ENCODE results near the gene RORC. TPM values are rescaled to one million over a fixed set of nuclear protein-coding genes. Genes with fewer than 3 reads are reported as not detected.
A peak's percentile ranks its signal among the peaks of the same experiment; 100 is the strongest.
"Not testable (repeated sequence)": the region's sequence is repeated elsewhere in the genome, so short reads cannot be mapped to it uniquely, and the experiment has no call there.

RORC gene
- total RNA-seq, 2 donors from 2014 or later = 39.5 to 55.2 TPM

GRCh38 chr1:151774256-151774922 lies 57.2 kb downstream of the RORC start:
- Mint-ChIP-seq H3K27me3 (no peaks in the 10 kb centered on the region), H3K4me3 (no peak overlapping the region), H3K4me1 (no peaks in the 10 kb centered on the region), H3K27ac (no peak overlapping the region), H3K36me3 (ENCODE audit: low read depth) (peaks cover 63% of the 10 kb centered on the region), H3K9me3 (no peaks in the 10 kb centered on the region)
- ATAC-seq (replicated peaks) = no peak

DNA sequence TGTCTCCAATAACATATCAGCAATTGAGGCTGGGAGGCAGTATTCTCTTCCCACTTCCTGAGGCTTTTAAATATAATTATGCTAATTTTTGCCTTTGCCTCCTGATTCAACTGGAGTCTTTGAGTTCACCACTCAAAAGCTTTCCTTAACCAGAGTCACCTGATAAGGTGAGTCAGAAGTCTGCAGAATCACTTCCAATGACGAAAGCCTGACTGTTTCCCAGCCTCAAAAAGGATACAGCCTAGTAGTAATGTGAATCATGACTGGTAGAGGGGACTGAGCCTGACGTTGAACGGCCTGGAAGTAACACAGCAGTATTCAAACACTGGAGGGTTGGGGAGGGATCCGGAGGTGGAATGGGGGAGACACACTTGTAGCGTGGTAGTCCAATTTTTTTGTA lies 57.9 kb downstream of the RORC start:
- no peak overlapping the region for H3K27ac Mint-ChIP-seq
- ATAC-seq (replicated peaks) = peak; percentile 84

DNA sequence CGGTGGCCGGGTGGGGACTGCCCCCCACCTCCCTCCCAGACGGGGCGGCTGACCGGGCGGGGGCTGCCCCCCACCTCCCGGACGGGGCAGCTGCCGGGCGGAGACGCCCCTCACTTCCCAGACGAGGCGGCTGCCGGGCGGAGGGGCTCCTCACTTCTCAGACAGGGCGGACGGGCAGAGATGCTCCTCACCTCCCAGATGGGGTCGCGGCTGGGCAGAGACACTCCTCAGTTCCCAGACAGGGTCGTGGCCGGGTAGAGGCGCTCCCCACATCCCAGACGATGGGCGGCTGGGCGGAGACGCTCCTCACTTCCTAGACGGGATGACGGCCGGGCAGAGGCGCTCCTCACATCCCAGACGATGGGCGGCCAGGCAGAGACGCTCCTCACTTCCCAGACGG lies 62.3 kb downstream of the RORC start:
- H3K27ac Mint-ChIP-seq; H3K27me3 Mint-ChIP-seq; H3K4me3 Mint-ChIP-seq; H3K4me1 Mint-ChIP-seq; H3K9me3 Mint-ChIP-seq; ATAC-seq (replicated peaks): not testable (repeated sequence)
- H3K36me3 Mint-ChIP-seq (ENCODE audit: low read depth) = peaks cover 16% of the 10 kb centered on the region

More for the DNA sequence above, 57.9 kb downstream of the RORC start:
- no peaks in the 10 kb centered on the region for H3K27me3 Mint-ChIP-seq
- no peaks in the 10 kb centered on the region for H3K9me3 Mint-ChIP-seq
- no peaks in the 10 kb centered on the region for H3K4me1 Mint-ChIP-seq
- no peak overlapping the region for H3K4me3 Mint-ChIP-seq
- peaks cover 56% of the 10 kb centered on the region for H3K36me3 Mint-ChIP-seq (ENCODE audit: low read depth)

GRCh38 chr1:151768351-151769066 lies 63.1 kb downstream of the RORC start:
- H3K9me3 Mint-ChIP-seq; H3K27me3 Mint-ChIP-seq; ATAC-seq (replicated peaks); H3K4me3 Mint-ChIP-seq: not testable (repeated sequence)
- H3K36me3 Mint-ChIP-seq (ENCODE audit: low read depth) = peaks cover 12% of the 10 kb centered on the region
- H3K27ac Mint-ChIP-seq = peak overlapping the region; percentile 28
- peaks cover 15% of the 10 kb centered on the region for H3K4me1 Mint-ChIP-seq

GRCh38 chr1:151763990-151764389 lies 67.6 kb downstream of the RORC start:
- Mint-ChIP-seq H3K4me1 (peaks cover 25% of the 10 kb centered on the region), H3K9me3 (no peaks in the 10 kb centered on the region), H3K4me3 (peak overlapping the region; percentile 99), H3K36me3 (ENCODE audit: low read depth) (peaks cover 48% of the 10 kb centered on the region), H3K27me3 (no peaks in the 10 kb centered on the region), H3K27ac (peak overlapping the region; percentile 99)
- no peak for ATAC-seq (replicated peaks)

GRCh38 chr1:151762941-151763921 lies 68.4 kb downstream of the RORC start, which contains the start of gene MRPL9:
MRPL9 (minus strand) TSS chr1:151763496; CDS start chr1:151763479, 17 bp downstream.
- no peaks in the 10 kb centered on the region for H3K27me3 Mint-ChIP-seq
- H3K36me3 Mint-ChIP-seq (ENCODE audit: low read depth) = peaks cover 56% of the 10 kb centered on the region
- peak within 1 kb of the TSS; percentile 99 for H3K4me3 Mint-ChIP-seq
- H3K9me3 Mint-ChIP-seq = no peaks in the 10 kb centered on the region
- ATAC-seq (replicated peaks) = peak; percentile 98
- peaks cover 25% of the 10 kb centered on the region for H3K4me1 Mint-ChIP-seq
- H3K27ac Mint-ChIP-seq = peak within 1 kb of the TSS; percentile 99

- no peaks in the 10 kb centered on the region for H3K9me3 Mint-ChIP-seq
- peaks cover 69% of the 10 kb centered on the region for H3K36me3 Mint-ChIP-seq (ENCODE audit: low read depth)
- peak overlapping the region; percentile 6 for H3K4me3 Mint-ChIP-seq
- peaks cover 32% of the 10 kb centered on the region for H3K4me1 Mint-ChIP-seq
- ATAC-seq (replicated peaks) = no peak
- no peaks in the 10 kb centered on the region for H3K27me3 Mint-ChIP-seq
- H3K27ac Mint-ChIP-seq = peak overlapping the region; percentile 54
Measured at GRCh38 chr1:151760597-151761385, 70.8 kb downstream of the RORC start.

GRCh38 chr1:151759241-151759640 lies 72.4 kb downstream of the RORC start:
- peaks cover 24% of the 10 kb centered on the region for H3K4me1 Mint-ChIP-seq
- peak overlapping the region; percentile 12 for H3K27ac Mint-ChIP-seq
- H3K9me3 Mint-ChIP-seq = no peaks in the 10 kb centered on the region
- no peaks in the 10 kb centered on the region for H3K27me3 Mint-ChIP-seq
- ATAC-seq (replicated peaks) = no peak
- peaks cover 69% of the 10 kb centered on the region for H3K36me3 Mint-ChIP-seq (ENCODE audit: low read depth)
- H3K4me3 Mint-ChIP-seq = no peak overlapping the region

DNA sequence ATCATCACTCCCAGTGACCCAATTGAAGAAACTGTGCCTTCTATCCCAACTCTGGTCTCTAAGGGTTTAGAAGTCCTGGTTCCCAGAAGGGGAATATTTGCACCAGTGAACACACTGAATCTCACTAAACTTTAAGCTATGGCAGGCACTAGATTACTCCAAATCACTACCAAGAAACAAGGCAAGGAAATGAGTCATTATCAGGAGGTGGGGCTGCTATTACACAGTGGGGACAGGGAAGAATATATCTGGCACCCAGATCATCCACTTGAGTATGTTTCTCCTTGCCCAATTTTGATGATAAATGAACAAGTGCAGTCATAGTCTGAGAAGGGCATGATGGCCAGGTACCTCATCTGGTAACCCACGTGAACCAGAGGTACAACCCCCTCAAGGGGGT lies 75.3 kb downstream of the RORC start:
- peaks cover 3% of the 10 kb centered on the region for H3K27me3 Mint-ChIP-seq
- peaks cover 44% of the 10 kb centered on the region for H3K36me3 Mint-ChIP-seq (ENCODE audit: low read depth)
- H3K27ac Mint-ChIP-seq = peak overlapping the region; percentile 47
- no peaks in the 10 kb centered on the region for H3K9me3 Mint-ChIP-seq
- H3K4me1 Mint-ChIP-seq = peaks cover 12% of the 10 kb centered on the region
- peak; percentile 78 for ATAC-seq (replicated peaks)
- no peak overlapping the region for H3K4me3 Mint-ChIP-seq

Other genes with a start within 250 kb of the RORC start
- gene SNX27, start 219.8 kb downstream of the RORC start, total RNA-seq = 10 to 100 TPM; 33.6 to 36.3 TPM
- gene CELF3, start 115.0 kb downstream of the RORC start, total RNA-seq = not detected
- not detected for gene RIIAD1, start 110.3 kb downstream of the RORC start, total RNA-seq
- 100 to 1,000 TPM in 1 of 2 donors, 10 to 100 TPM in 1; 80.4 to 160 TPM for gene MRPL9, start 68.3 kb downstream of the RORC start, total RNA-seq
- gene TDRKH, start 41.3 kb downstream of the RORC start, total RNA-seq = 10 to 100 TPM; 20.3 to 21.8 TPM
- gene LINGO4, start 26.4 kb downstream of the RORC start, total RNA-seq = 1 to 10 TPM; 1.3 to 4.0 TPM
- gene C2CD4D, start 8.0 kb upstream of the RORC start, total RNA-seq = 1 to 10 TPM; 3.9 to 5.6 TPM
- gene THEM5, start 21.9 kb upstream of the RORC start, total RNA-seq = not detected
- 10 to 100 TPM; 26.6 to 33.0 TPM for gene THEM4, start 77.7 kb upstream of the RORC start, total RNA-seq
- gene S100A10, start 162.1 kb upstream of the RORC start, total RNA-seq = 100 to 1,000 TPM; 181 to 377 TPM
- gene S100A11, start 205.2 kb upstream of the RORC start, total RNA-seq = 100 to 1,000 TPM; 230 to 302 TPM

All from activated T-helper 17 cell treated with anti-CD3 and anti-CD28 coated beads, Interleukin-2, amount 50 U/mL, for 72 hours (primary cell).